GM08714 (cell line): ENCODE data around the gene CDH12.
"Not testable (repeated sequence)": the region's sequence is repeated elsewhere in the genome, so short reads cannot be mapped to it uniquely, and the experiment has no call there.

Source experiments
- H3K4me3 ChIP-seq: fragments of 200-500 bp; sonication (Bioruptor generic); 2 replicates; pipeline ENCODE4 v1.5.1; 2014; ENCODE audit warnings: mild to moderate bottlenecking, low read length, inconsistent platforms
- ZNF274 ChIP-seq: IDR thresholded peaks from 2 replicates; pipeline ENCODE4 v1.6.1; 2012; ENCODE audit warnings: mild to moderate bottlenecking, low read depth, low read length

The CDH12 gene

DNA sequence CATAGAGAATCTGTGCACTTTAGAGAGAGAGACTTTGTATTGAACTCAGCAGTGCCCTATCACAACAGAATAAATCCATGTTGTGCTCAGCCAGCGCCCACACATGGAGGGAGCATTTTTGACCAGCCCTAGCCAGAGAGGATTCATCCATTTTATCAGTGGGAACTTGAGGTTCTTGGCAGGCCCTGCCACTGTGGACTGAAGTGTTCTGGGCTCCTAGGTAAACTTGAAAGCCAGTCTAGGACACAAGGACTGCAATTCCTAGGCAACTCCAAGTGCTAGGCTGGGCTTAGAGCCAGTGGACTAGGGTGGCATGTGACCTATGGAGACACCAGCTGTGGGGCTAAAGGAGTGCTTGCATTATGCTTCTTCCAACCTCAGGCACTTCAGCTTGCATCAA is 523.5 kb downstream of the CDH12 start:
- TF ChIP-seq ZNF274 = no peak
- no peak overlapping the region for H3K4me3 ChIP-seq

DNA sequence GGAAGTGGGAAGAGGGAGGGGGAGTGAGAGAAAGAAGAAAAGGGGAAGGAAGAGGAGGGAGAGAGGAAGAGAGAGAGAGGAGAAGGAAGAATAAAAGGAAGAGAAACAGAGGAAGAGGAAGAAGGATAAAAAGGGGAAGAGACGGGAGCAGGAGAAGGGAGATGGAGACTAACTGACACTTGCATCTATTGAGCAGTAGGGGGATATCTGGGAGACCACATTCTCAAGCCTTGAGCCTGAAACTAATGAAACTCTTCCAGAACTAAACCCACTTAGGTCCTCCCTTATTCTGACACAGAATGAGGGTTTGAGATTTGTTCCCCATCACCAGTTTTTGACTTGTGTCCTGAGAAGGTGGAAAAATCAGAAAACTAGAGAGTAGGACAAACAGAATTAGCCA is 533.3 kb downstream of the CDH12 start:
- no peak for TF ChIP-seq ZNF274
- no peak overlapping the region for H3K4me3 ChIP-seq

GRCh38 chr5:22316294-22316693 is 536.9 kb downstream of the CDH12 start:
- H3K4me3 ChIP-seq = no peak overlapping the region
- no peak for TF ChIP-seq ZNF274

- H3K4me3 ChIP-seq = not testable (repeated sequence)
Observed at GRCh38 chr5:22315052-22315451, 538.1 kb downstream of the CDH12 start.

- no peak overlapping the region for H3K4me3 ChIP-seq
- TF ChIP-seq ZNF274 = no peak
Observed at GRCh38 chr5:22314548-22314947, 538.6 kb downstream of the CDH12 start.

DNA sequence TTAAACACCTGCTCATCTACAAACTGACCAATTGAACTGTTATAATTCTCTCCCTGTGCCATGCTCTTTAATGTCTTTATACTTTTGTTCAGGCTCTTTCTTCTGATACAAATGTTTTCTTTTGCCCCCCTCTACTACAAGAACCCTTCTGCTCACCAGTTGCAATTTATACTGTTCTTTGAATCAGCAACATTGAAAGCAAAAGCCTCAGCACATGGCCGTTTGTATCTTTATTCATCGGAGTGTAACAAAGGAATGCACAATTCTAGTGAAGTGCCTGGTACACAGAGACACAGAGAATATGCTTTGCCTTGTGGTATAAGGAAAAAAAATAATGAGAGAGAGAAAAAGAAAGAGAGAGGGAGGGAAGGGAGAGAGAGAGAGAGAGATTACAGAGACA is 547.1 kb downstream of the CDH12 start:
- no peak for TF ChIP-seq ZNF274
- H3K4me3 ChIP-seq = no peak overlapping the region

GRCh38 chr5:22295832-22296231 is 557.3 kb downstream of the CDH12 start:
- TF ChIP-seq ZNF274 = no peak
- H3K4me3 ChIP-seq = no peak overlapping the region

GRCh38 chr5:22293147-22293546 is 560.0 kb downstream of the CDH12 start:
- H3K4me3 ChIP-seq = no peak overlapping the region
- TF ChIP-seq ZNF274 = no peak

DNA sequence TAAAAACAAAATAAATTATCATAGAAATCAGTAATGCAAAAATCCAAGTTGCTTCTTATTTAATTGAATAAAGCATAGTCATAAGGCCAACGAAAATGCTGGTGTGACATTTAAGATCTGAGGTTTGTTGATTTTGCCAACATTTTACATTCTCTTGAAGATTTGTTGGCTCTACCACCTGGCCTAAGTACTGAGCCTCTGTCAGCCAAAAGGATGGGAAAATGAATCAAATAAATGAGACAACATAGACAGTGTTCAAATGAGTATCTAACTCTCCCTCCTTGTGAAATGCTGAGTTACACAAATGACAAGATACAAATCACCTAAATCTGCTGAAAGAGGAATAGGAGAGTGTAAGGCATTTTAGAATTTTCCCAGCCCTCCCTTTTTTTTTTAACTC is 575.0 kb downstream of the CDH12 start:
- no peak for TF ChIP-seq ZNF274
- H3K4me3 ChIP-seq = no peak overlapping the region

GRCh38 chr5:22277006-22277405 is 576.1 kb downstream of the CDH12 start:
- no peak for TF ChIP-seq ZNF274
- H3K4me3 ChIP-seq = no peak overlapping the region

DNA sequence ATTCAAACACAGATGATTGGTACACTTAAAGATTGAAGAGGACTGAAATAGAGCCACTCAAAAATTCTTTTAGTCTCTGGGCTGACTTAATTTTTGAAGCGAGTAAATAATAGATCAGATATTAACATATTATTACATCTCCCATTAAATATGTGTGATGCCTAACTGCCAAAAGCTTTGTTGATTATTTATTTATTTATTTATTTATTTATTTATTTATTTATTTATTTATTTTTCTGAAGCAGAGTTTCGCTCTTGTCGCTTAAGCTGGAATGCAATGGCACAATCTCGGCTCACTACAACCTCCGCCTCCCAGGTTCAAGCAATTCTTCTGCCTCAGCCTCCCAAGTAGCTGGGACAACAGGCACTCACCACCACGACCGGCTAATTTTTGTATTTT is 587.3 kb downstream of the CDH12 start:
- not testable (repeated sequence) for H3K4me3 ChIP-seq

GRCh38 chr5:22258139-22258538 is 595.0 kb downstream of the CDH12 start:
- no peak for TF ChIP-seq ZNF274

DNA sequence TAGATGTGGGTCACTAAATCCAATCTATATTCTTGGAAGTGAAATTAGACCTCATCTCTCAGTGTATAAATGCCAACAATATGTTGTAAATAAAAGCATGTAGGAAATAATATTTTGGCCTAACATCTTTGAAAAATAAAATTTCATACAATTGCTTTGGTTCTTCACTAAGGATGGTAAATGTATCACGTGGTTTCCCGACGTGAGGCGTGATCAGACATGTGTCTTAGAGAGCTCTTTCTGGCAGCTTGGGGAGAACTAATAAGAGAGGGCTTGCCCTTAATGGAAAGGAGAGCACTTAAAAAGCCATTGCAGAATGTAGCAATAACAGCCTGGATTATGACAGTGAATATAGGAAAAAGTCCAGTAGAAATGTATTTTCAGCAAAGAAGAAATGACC is 602.6 kb downstream of the CDH12 start:
- no peak overlapping the region for H3K4me3 ChIP-seq
- no peak for TF ChIP-seq ZNF274

More at GRCh38 chr5:22258139-22258538, 595.0 kb downstream of the CDH12 start:
- no peak overlapping the region for H3K4me3 ChIP-seq

DNA sequence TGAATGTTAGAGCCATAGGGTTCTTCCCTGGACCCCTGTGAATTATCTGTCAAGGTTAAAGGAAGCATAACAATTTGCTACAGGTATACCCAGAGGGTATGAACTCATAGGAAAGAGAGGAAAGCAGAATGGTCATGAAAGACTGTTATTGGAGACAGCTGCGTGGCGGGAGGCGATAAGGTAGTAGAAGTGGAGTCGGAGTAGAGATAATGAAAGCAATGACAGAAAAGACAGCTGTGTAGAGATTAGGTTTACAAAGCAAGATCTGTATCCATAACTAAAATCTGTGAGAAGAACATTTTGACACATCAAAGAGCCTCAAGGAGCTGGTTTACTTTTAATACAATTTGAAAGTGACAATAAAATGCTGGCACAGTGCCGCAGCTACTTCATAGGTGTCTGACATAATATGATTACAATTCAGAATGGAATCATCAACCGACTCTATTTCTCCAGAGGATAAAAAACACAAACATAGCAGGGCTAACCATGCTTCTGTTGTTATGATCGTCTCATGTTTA is 603.9 kb downstream of the CDH12 start:
- H3K4me3 ChIP-seq = no peak overlapping the region

GRCh38 chr5:22245770-22246169 is 607.4 kb downstream of the CDH12 start:
- TF ChIP-seq ZNF274 = no peak

More for the DNA sequence above, 603.9 kb downstream of the CDH12 start:
- TF ChIP-seq ZNF274 = no peak

GRCh38 chr5:22242532-22242931 is 610.6 kb downstream of the CDH12 start:
- H3K4me3 ChIP-seq = no peak overlapping the region
- TF ChIP-seq ZNF274 = no peak

More at GRCh38 chr5:22245770-22246169, 607.4 kb downstream of the CDH12 start:
- H3K4me3 ChIP-seq = no peak overlapping the region
